Measurements from ENCODE around the gene CAMK1.

Gene CAMK1

DNA sequence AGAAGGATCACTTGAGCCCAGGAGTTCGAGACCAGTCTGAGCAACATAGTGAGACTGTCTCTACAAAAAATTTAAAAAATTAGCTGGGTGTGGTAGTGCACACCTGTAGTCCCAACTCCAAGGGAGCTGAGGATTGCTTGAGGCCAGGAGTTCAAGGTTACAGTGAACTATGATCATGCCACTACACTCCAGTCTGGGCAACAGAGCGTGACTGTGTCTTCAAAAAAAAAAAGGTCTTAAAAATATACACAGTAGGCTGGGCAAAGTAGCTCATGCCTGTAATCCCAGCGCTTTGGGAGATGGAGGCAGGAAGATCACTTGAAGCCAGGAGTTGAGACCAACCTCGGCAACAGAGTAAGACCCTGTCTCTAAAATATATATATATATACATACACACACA is 11.2 kb upstream of the CAMK1 start:
- in situ Hi-C loops (cut with HindIII; ENCODE audit: low pct_ligation_motif_present, low sequenced_read_pairs): no loop called here
- TF ChIP-seq, protein P1, sequence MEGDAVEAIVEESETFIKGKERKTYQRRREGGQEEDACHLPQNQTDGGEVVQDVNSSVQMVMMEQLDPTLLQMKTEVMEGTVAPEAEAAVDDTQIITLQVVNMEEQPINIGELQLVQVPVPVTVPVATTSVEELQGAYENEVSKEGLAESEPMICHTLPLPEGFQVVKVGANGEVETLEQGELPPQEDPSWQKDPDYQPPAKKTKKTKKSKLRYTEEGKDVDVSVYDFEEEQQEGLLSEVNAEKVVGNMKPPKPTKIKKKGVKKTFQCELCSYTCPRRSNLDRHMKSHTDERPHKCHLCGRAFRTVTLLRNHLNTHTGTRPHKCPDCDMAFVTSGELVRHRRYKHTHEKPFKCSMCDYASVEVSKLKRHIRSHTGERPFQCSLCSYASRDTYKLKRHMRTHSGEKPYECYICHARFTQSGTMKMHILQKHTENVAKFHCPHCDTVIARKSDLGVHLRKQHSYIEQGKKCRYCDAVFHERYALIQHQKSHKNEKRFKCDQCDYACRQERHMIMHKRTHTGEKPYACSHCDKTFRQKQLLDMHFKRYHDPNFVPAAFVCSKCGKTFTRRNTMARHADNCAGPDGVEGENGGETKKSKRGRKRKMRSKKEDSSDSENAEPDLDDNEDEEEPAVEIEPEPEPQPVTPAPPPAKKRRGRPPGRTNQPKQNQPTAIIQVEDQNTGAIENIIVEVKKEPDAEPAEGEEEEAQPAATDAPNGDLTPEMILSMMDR (IDR thresholded peaks at IDR 0.05; ENCODE audit: low read depth, low read length, missing control alignments): no peak
- Histone ChIP-seq H3K36me3 (replicated peaks) (peaks cover 32% of the 10 kb centered on the region), H3K4me3 (ENCODE audit: low read depth, low read length) (no peak overlapping the region), H3K27me3 (replicated peaks) (no peaks in the 10 kb centered on the region), H3K27ac (no peak overlapping the region)
- no peak for DNase-seq

GRCh38 chr3:9780458-9780812 is 10.7 kb upstream of the CAMK1 start:
- Histone ChIP-seq H3K27me3 (replicated peaks) (no peaks in the 10 kb centered on the region), H3K36me3 (replicated peaks) (peaks cover 29% of the 10 kb centered on the region), H3K27ac (no peak overlapping the region), H3K4me3 (ENCODE audit: low read depth, low read length) (no peak overlapping the region)
- in situ Hi-C loops (cut with HindIII; ENCODE audit: low pct_ligation_motif_present, low sequenced_read_pairs): no loop called here
- TF ChIP-seq, protein P1 (IDR thresholded peaks at IDR 0.05; ENCODE audit: low read depth, low read length, missing control alignments): no peak
- no peak for DNase-seq

DNA sequence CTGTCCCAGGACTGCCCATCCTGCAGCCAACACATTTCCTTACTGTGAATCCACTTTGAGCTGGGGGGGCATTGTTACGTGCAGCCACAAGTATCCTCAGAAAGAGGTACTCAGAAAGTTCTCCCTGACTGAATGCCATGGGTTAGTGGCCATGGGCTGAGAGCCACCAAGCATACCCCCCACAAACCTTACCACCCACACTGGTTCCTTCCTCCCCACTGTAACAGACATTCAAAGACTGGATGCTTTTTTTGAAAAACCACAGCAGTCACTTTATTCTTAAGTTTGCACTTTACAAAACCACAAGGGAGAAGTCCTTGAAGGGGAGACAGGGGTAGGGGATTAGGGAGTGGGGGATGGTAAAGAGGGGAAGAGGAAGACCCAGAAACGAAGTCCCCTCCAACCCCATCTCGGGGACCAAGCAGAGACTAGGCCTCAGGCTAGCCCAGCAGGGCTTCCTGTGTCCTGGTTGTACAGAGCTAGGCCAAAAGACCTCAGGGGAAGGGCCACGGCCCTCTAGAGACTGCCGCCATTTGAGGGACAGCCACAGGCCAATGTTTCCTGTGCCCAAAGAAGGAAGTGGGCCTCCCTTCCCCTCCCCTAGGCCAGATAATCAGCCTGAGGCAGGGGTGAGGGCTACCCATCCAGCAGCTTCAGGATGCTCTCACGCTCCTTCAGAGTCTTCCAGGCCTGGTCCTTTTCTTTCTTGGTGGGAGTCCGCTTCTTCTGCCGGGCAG is 10.1 kb upstream of the CAMK1 start:
- TF ChIP-seq, protein P1 (IDR thresholded peaks at IDR 0.05; ENCODE audit: low read depth, low read length, missing control alignments): no peak
- in situ Hi-C loops (cut with HindIII; ENCODE audit: low pct_ligation_motif_present, low sequenced_read_pairs): no loop called here
- no peak overlapping the region for H3K27ac ChIP-seq
- no peak for DNase-seq
- H3K4me3 ChIP-seq (ENCODE audit: low read depth, low read length): no peak overlapping the region
- peaks cover 23% of the 10 kb centered on the region for H3K36me3 ChIP-seq (replicated peaks)
- H3K27me3 ChIP-seq (replicated peaks): no peaks in the 10 kb centered on the region

GRCh38 chr3:9779075-9779593 is 9.4 kb upstream of the CAMK1 start:
- in situ Hi-C loops (cut with HindIII; ENCODE audit: low pct_ligation_motif_present, low sequenced_read_pairs): no loop called here
- TF ChIP-seq, protein P1 (IDR thresholded peaks at IDR 0.05; ENCODE audit: low read depth, low read length, missing control alignments): no peak
- Histone ChIP-seq H3K4me3 (ENCODE audit: low read depth, low read length) (no peak overlapping the region), H3K36me3 (replicated peaks) (peaks cover 20% of the 10 kb centered on the region), H3K27me3 (replicated peaks) (no peaks in the 10 kb centered on the region), H3K27ac (no peak overlapping the region)
- no peak for DNase-seq

- in situ Hi-C loops (cut with HindIII; ENCODE audit: low pct_ligation_motif_present, low sequenced_read_pairs): no loop called here
- no peak overlapping the region for H3K4me3 ChIP-seq (ENCODE audit: low read depth, low read length)
- TF ChIP-seq, protein P1 (IDR thresholded peaks at IDR 0.05; ENCODE audit: low read depth, low read length, missing control alignments): no peak
- peak; percentile 43 for DNase-seq
- peaks cover 16% of the 10 kb centered on the region for H3K36me3 ChIP-seq (replicated peaks)
- no peak overlapping the region for H3K27ac ChIP-seq
- no peaks in the 10 kb centered on the region for H3K27me3 ChIP-seq (replicated peaks)
These were observed 8.7 kb upstream of the CAMK1 start for GRCh38 chr3:9778143-9779074.
